HG02970 (cell line): ENCODE measurements around the gene COMMD1.
"Not testable (repeated sequence)": the region's sequence is repeated elsewhere in the genome, so short reads cannot be mapped to it uniquely, and the experiment has no call there.

Source experiments
- ATAC-seq: cut with Tn5 transposase; IDR thresholded peaks from one replicate; pipeline ENCODE4 v1.9.1; 2021; ENCODE audit warnings: mild to moderate bottlenecking, moderate library complexity, moderate number of reproducible peaks; ENCODE audit not compliant: unreplicated experiment, low FRiP score

COMMD1 gene

DNA sequence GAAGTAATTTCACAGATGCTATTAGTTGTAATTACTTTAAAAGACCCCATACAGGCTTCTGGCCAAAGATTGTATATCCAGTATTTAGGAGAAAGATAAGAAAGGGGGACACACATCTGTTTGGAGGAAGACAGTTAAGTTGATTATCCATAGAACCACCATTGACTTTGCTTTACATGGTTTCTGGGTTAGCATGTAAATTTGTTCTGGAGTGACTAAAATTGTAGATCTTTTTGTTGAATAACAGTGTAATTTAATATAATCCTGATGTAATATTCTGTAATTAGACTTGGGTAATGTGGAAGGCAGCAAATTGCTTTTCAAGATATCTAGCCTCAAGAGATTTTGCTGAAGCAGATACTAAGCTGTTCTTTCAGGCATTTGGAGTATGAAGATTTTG is 17.2 kb downstream of the COMMD1 start:
- ATAC-seq, result no peak

DNA sequence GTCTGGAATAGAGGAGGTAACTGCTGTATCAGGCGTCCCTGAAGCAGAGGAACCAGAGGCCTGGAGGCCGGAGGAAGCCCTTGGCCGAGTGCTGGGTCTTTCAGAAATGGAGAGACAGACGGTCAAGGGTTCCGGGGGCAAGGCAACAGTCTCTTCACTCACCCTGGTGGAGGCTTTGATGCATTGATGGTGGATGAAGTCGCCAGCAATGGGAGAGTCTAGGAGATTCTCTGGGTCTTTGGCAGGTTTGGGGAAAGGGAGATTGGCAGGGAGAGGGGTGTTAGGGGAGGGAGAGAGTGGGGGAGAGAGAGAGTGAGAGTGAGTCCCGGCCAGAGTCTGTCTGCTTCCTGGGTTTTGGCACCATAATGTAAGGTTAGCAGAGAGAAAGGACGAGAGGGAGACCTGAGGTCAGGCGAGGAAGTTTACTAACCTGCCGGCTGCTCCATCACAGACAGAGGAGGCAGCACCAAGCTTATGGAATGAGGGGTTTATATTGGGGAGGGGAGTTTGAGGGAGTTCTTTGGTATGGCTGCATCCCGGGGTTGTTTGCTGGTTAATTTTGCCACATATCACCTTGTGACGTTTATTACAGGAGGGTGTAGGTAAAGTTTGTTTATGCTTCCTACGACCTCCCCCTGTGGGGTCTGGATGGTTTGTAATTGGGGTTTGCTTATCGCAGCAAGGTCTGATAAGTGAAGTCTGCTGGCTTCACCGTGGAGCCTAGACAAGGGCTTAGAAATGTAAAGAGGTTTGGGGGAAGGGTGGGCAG is 19.6 kb downstream of the COMMD1 start:
- no peak for ATAC-seq

DNA sequence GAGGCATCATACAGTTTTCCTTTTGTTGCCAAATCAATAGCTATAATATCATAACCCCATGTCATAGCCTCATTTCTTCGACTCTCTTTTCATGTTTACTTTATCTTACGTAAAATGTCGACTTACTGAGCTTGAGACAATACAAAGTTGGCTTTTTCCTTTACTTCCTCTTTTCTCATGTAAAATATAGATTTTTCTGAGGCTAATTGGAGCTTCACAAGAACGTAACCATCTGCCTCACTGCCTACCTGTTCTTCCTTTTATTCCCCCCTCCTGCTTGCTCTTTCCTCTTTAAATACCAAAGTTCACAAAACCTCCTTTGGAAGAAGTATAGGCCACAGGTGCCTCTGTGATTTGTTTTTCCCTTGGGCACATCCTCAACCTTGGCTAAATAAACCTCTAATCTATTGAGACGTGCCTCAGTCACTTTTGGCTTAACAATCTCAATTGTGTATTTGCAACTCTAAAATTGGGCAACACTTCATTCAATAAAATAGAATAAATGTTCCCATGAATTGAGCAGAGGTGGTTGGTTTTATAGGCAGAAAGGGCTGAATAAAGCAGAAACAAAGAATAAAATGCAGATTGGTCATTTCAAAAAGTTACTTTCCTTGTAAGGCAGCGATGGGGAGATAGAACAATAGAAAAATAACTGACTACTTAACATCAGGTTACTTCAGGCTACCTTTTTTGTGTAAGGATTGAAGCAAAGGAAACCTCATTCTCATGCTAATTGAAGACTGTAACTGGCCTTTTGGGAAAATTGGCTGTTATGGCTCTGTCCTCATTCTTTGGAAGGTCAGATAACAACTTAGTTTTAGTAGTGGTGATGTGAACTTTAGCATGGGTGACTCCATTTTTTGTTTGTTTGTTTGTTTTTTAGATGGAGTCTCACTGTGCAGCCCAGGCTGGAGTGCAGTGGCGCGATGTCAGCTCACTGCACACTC is 21.3 kb downstream of the COMMD1 start:
- ATAC-seq, result no peak

GRCh38 chr2:61928826-61929461 is 23.5 kb downstream of the COMMD1 start:
- no peak for ATAC-seq

- ATAC-seq, result no peak
Observed at GRCh38 chr2:61937098-61937497, 31.6 kb downstream of the COMMD1 start.

DNA sequence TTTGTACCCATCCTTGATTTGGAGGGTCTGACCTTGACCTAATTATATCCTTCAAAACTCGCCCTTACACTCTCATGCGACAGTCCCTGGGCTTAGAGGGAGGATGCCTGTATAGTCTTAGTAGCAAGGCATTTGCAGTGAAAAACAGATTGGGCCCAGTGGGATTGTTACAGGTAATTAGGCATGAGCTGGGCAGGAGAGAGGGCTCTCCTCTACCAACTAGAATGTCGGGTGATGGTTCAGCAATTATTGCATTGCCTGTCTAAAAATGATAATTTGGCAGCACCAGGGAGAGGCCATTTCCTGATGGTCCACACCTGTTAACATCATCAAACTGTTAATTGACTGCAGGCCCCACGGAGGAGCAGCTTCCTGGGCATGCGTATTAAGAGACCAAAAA is 32.4 kb downstream of the COMMD1 start:
- no peak for ATAC-seq

DNA sequence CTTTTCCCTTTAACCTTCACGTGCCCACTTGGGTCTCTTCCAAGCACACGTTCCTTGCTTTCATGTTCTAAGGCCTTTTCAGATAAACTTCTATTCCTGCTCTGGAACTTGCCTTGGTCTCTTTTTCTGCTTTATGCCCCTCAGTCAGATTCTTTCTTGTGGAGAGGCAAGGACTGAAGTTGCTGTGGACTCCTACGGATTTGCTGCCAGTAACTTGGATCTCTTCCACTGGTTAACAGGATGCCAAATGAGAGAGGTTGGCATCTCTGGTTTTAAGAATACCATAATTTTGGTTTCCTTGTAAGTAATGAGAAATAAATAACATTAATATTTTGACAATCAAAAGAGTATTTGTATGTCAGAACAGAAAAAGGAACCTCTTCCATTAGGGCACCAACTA is 33.0 kb downstream of the COMMD1 start:
- ATAC-seq, result no peak

GRCh38 chr2:61943251-61943650 is 37.8 kb downstream of the COMMD1 start:
- ATAC-seq, result no peak

DNA sequence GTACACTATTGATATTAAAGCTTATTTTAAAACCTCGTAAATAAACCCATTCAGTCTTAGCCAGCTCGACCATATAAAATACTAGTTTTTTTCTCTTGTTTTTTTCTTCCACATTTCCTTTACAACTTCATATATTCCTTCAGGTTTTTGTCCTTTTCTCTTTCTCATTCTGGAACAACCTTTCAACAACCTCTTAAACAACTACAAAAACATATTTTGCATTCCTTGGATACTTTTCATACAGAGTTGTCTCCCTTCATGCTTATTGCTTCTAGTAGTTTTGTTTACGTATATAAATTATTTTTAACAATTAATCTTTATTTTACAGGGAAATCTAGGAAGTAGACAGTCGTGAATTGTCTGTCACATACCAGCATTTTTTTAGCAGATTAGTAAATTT is 41.2 kb downstream of the COMMD1 start:
- no peak for ATAC-seq

- no peak for ATAC-seq
Observed at GRCh38 chr2:61948661-61949457, 43.4 kb downstream of the COMMD1 start.

DNA sequence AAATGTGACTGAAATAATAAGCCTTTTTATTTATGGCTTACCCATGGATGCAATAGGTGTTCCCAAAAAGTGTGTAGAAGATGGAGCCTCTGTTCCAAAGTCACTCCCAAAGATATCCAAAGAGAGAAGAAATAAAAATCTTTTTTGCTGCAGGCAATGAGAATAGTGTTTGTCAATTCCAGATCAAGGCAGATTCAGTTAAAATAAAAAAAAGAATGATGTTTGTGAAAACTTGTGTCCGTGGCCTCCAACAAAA is 43.9 kb downstream of the COMMD1 start:
- no peak for ATAC-seq

- ATAC-seq, result no peak
Observed at GRCh38 chr2:61949714-61950560, 44.5 kb downstream of the COMMD1 start.

GRCh38 chr2:61950571-61951315 is 45.3 kb downstream of the COMMD1 start:
- no peak for ATAC-seq

GRCh38 chr2:61951881-61952280 is 46.4 kb downstream of the COMMD1 start:
- ATAC-seq, result no peak

DNA sequence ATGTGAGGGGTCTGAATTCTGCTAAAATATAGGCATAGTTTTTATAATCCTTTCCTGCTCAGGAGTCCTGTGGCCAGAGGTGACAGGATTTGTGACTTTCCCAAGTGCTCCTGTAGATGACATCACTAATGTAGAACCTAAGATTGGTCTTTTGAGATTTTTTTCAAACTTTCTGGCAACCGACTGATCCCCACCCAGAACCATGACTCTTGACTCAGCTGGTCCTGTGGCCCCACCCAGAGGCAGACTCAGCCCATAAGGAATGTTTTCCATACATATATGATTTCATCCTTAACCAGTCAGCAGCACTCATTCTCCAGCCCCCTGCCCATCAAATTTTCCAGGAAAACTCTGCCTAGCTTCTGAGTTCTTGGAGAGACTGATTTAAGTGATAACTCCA is 46.8 kb downstream of the COMMD1 start:
- no peak for ATAC-seq

DNA sequence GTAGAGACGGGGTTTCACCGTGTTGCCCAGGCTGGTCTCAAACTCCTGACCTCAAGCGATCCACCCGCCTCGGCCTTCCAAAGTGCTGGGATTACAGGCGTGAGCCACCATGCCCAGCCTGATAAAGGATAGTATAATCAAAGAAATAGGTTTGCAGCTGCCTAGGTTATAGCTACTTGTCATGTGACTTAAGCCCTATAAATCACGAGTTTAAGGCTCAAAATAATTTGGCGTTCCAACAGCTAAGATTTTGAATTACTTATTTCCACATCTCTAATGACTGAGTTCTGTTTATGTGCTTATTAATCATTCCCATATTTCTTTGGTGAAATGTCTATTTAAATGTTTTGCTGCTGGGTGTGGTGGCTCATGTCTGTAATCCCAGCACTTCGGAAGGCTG is 49.4 kb downstream of the COMMD1 start:
- not testable (repeated sequence) for ATAC-seq

DNA sequence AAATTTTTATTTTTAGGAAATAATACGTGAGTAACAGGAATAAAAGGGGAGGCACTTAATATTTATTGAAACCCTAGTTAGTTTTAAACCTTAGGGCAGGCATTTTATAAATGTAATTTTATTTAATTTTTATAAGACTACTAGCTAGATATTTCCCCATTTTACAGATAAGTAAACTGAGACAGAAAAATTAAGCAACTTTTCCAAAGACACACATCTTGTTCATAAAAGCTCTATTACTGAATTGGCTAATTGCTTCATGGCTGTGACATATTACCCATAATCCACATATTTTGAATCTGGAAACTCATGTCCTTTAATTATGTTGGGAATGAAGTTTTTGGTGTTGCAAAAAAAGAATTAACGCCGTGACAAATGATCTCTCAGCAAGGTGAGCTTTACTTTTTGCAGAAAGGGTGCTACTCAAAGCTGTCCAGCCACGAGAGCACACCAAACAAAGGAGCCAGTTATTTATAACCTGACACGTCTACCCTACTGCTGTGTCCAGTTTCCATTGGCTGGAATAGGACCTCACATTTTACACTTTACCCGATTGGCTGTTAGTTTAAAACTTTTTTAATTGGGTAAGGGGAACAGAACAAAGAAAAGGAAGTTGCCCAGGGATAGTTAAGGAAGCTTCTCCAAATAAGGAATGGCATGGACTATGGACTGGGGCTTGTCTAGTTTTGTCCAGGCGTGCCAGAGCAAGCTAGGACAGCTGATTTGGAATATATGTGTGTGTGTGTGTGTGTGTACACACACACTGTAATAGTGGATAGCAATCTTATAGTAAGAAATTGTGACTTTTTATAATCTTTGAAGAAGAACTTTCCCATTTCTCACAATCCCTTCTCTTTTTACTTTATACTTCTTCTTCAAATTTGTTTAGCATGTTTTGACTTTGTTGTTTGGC is 54.2 kb downstream of the COMMD1 start:
- ATAC-seq, result no peak
